Vagina (tissue), 2 donors: ENCODE data around the gene SUSD1.

Experiments
- POLR2AphosphoS5 ChIP-seq, 2 donors: sonication (generic); formaldehyde crosslinking; IDR thresholded peaks; one replicate each; pipeline ENCODE4 v1.9.0; 2017; ENCODE audit warnings: antibody characterized with exemption in 2 of 2, mild to moderate bottlenecking in 2 of 2, low read depth in 1 of 2; ENCODE audit not compliant: insufficient read depth in 1 of 2
- TF ChIP-seq, protein P1 (sequence below), 3 experiments: fragments of 450-650 bp in 2 of 3; fragments of 200-600 bp in 1 of 3; sonication (generic) in 1 of 3; IDR thresholded peaks; one replicate each; pipeline ENCODE4 v1.5.1; 2017 to 2019; ENCODE audit warnings: antibody characterized with exemption in 3 of 3, mild to moderate bottlenecking in 2 of 3, moderate library complexity in 2 of 3

GRCh38 chr9:112180387-112180881, 5.3 kb upstream of the SUSD1 start:
- TF ChIP-seq POLR2AphosphoS5 (IDR thresholded peaks at IDR 0.05; ENCODE audit: insufficient read depth in 1 of 2, low read depth in 1 of 2), result no peak
- TF ChIP-seq, protein P1, sequence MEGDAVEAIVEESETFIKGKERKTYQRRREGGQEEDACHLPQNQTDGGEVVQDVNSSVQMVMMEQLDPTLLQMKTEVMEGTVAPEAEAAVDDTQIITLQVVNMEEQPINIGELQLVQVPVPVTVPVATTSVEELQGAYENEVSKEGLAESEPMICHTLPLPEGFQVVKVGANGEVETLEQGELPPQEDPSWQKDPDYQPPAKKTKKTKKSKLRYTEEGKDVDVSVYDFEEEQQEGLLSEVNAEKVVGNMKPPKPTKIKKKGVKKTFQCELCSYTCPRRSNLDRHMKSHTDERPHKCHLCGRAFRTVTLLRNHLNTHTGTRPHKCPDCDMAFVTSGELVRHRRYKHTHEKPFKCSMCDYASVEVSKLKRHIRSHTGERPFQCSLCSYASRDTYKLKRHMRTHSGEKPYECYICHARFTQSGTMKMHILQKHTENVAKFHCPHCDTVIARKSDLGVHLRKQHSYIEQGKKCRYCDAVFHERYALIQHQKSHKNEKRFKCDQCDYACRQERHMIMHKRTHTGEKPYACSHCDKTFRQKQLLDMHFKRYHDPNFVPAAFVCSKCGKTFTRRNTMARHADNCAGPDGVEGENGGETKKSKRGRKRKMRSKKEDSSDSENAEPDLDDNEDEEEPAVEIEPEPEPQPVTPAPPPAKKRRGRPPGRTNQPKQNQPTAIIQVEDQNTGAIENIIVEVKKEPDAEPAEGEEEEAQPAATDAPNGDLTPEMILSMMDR (IDR thresholded peaks at IDR 0.05), result no peak
